ENCODE results near the gene ZKSCAN4. TPM values are rescaled to one million over a fixed set of nuclear protein-coding genes. Genes with fewer than 3 reads are reported as not detected.

The ZKSCAN4 gene
- total RNA-seq, 1 donor from 2014 or later = 3.9 TPM

GRCh38 chr6:28245206-28245941, 6.7 kb downstream of the ZKSCAN4 start:
- DNase-seq (ENCODE audit: low read depth) (no peak), FAIRE-seq (no peak)
- no peak overlapping the region for H3K4me3 Mint-ChIP-seq (ENCODE audit: unreplicated experiment)
- peaks cover 17% of the 10 kb centered on the region for H3K36me3 Mint-ChIP-seq (ENCODE audit: low read depth, unreplicated experiment)
- no peak overlapping the region for H2AFZ ChIP-seq (ENCODE audit: low read depth, low read length)
- no peaks in the 10 kb centered on the region for H3K9me3 ChIP-seq (ENCODE audit: insufficient read depth, low read depth, low read length)
- no peak overlapping the region for H3K27ac ChIP-seq (ENCODE audit: low read depth, low read length)
- no peak for TF ChIP-seq EZH2 (IDR thresholded peaks at IDR 0.05; ENCODE audit: insufficient read depth, low read length)
- TF ChIP-seq, protein P1, sequence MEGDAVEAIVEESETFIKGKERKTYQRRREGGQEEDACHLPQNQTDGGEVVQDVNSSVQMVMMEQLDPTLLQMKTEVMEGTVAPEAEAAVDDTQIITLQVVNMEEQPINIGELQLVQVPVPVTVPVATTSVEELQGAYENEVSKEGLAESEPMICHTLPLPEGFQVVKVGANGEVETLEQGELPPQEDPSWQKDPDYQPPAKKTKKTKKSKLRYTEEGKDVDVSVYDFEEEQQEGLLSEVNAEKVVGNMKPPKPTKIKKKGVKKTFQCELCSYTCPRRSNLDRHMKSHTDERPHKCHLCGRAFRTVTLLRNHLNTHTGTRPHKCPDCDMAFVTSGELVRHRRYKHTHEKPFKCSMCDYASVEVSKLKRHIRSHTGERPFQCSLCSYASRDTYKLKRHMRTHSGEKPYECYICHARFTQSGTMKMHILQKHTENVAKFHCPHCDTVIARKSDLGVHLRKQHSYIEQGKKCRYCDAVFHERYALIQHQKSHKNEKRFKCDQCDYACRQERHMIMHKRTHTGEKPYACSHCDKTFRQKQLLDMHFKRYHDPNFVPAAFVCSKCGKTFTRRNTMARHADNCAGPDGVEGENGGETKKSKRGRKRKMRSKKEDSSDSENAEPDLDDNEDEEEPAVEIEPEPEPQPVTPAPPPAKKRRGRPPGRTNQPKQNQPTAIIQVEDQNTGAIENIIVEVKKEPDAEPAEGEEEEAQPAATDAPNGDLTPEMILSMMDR (IDR thresholded peaks at IDR 0.05; ENCODE audit: insufficient read depth, low read depth, low read length) = no peak
- no peaks in the 10 kb centered on the region for H3K27me3 ChIP-seq (ENCODE audit: insufficient read depth, low read length)
- H3K4me3 ChIP-seq (ENCODE audit: insufficient read depth, low read depth, low read length) = no peak overlapping the region
- peaks cover 2% of the 10 kb centered on the region for H3K79me2 ChIP-seq (ENCODE audit: insufficient read depth, low read length)
- no peaks in the 10 kb centered on the region for H3K4me1 ChIP-seq (ENCODE audit: insufficient read depth, low read length)
- no peaks in the 10 kb centered on the region for H3K27me3 Mint-ChIP-seq (ENCODE audit: low read depth, unreplicated experiment)
- no peaks in the 10 kb centered on the region for H3K9me3 Mint-ChIP-seq (ENCODE audit: unreplicated experiment)
- H3K27ac Mint-ChIP-seq (ENCODE audit: unreplicated experiment) = no peak overlapping the region
- H4K20me1 ChIP-seq (ENCODE audit: insufficient read depth, low read length) = no peaks in the 10 kb centered on the region
- H3K36me3 ChIP-seq (ENCODE audit: insufficient read depth, low read length) = peaks cover 16% of the 10 kb centered on the region
- no peak overlapping the region for H3K9ac ChIP-seq (ENCODE audit: low read length)
- H3K4me1 Mint-ChIP-seq (ENCODE audit: low read depth, unreplicated experiment) = no peaks in the 10 kb centered on the region
- no peak overlapping the region for H3K4me2 ChIP-seq (ENCODE audit: low read length)

GRCh38 chr6:28243946-28244345, 8.1 kb downstream of the ZKSCAN4 start:
- H3K36me3 ChIP-seq (ENCODE audit: insufficient read depth, low read length) = peaks cover 16% of the 10 kb centered on the region

More at GRCh38 chr6:28243946-28244345, 8.1 kb downstream of the ZKSCAN4 start:
- H3K27ac ChIP-seq (ENCODE audit: low read depth, low read length) = no peak overlapping the region
- H3K9me3 ChIP-seq (ENCODE audit: insufficient read depth, low read depth, low read length) = no peaks in the 10 kb centered on the region
- FAIRE-seq (no peak), DNase-seq (ENCODE audit: low read depth) (no peak)
- H3K4me2 ChIP-seq (ENCODE audit: low read length) = no peak overlapping the region
- no peaks in the 10 kb centered on the region for H3K27me3 ChIP-seq (ENCODE audit: insufficient read depth, low read length)
- H3K4me1 ChIP-seq (ENCODE audit: insufficient read depth, low read length) = no peaks in the 10 kb centered on the region
- H3K9me3 Mint-ChIP-seq (ENCODE audit: unreplicated experiment) = no peaks in the 10 kb centered on the region
- no peak overlapping the region for H3K4me3 Mint-ChIP-seq (ENCODE audit: unreplicated experiment)
- H3K4me3 ChIP-seq (ENCODE audit: insufficient read depth, low read depth, low read length) = no peak overlapping the region
- H3K9ac ChIP-seq (ENCODE audit: low read length) = no peak overlapping the region
- TF ChIP-seq, protein P1 (IDR thresholded peaks at IDR 0.05; ENCODE audit: insufficient read depth, low read depth, low read length) = no peak
- no peak for TF ChIP-seq EZH2 (IDR thresholded peaks at IDR 0.05; ENCODE audit: insufficient read depth, low read length)
- no peaks in the 10 kb centered on the region for H3K4me1 Mint-ChIP-seq (ENCODE audit: low read depth, unreplicated experiment)
- no peaks in the 10 kb centered on the region for H4K20me1 ChIP-seq (ENCODE audit: insufficient read depth, low read length)
- H3K36me3 Mint-ChIP-seq (ENCODE audit: low read depth, unreplicated experiment) = peaks cover 20% of the 10 kb centered on the region
- H3K27ac Mint-ChIP-seq (ENCODE audit: unreplicated experiment) = no peak overlapping the region
- no peaks in the 10 kb centered on the region for H3K27me3 Mint-ChIP-seq (ENCODE audit: low read depth, unreplicated experiment)
- H3K79me2 ChIP-seq (ENCODE audit: insufficient read depth, low read length) = no peaks in the 10 kb centered on the region
- H2AFZ ChIP-seq (ENCODE audit: low read depth, low read length) = no peak overlapping the region
